LNCaP clone FGC (cell line): ENCODE data around the gene KCNK15.

Source experiments
- DNase-seq: peaks from one replicate; pipeline ENCODE4 v3.0.0-alpha.2; 2011; ENCODE audit warnings: low read depth
- H3K4me3 ChIP-seq: 2 replicates; pipeline ENCODE4 v1.5.1; 2011; ENCODE audit warnings: mild to moderate bottlenecking, low read depth, low read length, control low read depth
- TF ChIP-seq, protein P1 (sequence below): IDR thresholded peaks from 2 replicates; pipeline ENCODE4 v1.5.1; 2012; ENCODE audit warnings: mild to moderate bottlenecking; ENCODE audit not compliant: control insufficient read depth, insufficient read depth; ENCODE audit errors: extremely low read depth

The KCNK15 gene

DNA sequence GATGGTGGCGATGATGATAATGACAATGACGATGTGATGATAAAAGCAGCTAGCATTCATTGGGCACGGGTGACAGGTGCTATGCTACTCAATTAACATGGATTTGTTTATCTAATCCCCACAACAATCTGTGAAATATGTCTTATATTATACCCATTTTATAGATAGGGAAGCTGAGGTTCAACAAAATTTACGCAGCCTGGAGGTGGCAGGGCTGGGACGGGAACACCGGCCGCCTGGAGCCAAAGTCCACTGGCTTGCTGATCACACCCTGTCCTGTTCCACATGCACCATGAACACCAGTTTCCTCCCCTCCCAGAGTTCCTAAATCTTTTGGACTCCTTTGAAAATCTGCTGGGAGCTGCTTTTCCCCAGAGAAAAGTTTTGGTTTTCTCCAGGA is 41.6 kb downstream of the KCNK15 start:
- no peak for DNase-seq
- H3K4me3 ChIP-seq = no peak overlapping the region
- TF ChIP-seq, protein P1, sequence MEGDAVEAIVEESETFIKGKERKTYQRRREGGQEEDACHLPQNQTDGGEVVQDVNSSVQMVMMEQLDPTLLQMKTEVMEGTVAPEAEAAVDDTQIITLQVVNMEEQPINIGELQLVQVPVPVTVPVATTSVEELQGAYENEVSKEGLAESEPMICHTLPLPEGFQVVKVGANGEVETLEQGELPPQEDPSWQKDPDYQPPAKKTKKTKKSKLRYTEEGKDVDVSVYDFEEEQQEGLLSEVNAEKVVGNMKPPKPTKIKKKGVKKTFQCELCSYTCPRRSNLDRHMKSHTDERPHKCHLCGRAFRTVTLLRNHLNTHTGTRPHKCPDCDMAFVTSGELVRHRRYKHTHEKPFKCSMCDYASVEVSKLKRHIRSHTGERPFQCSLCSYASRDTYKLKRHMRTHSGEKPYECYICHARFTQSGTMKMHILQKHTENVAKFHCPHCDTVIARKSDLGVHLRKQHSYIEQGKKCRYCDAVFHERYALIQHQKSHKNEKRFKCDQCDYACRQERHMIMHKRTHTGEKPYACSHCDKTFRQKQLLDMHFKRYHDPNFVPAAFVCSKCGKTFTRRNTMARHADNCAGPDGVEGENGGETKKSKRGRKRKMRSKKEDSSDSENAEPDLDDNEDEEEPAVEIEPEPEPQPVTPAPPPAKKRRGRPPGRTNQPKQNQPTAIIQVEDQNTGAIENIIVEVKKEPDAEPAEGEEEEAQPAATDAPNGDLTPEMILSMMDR = no peak

GRCh38 chr20:44788706-44789456 is 43.2 kb downstream of the KCNK15 start:
- TF ChIP-seq, protein P1 = no peak
- H3K4me3 ChIP-seq = no peak overlapping the region
- no peak for DNase-seq

DNA sequence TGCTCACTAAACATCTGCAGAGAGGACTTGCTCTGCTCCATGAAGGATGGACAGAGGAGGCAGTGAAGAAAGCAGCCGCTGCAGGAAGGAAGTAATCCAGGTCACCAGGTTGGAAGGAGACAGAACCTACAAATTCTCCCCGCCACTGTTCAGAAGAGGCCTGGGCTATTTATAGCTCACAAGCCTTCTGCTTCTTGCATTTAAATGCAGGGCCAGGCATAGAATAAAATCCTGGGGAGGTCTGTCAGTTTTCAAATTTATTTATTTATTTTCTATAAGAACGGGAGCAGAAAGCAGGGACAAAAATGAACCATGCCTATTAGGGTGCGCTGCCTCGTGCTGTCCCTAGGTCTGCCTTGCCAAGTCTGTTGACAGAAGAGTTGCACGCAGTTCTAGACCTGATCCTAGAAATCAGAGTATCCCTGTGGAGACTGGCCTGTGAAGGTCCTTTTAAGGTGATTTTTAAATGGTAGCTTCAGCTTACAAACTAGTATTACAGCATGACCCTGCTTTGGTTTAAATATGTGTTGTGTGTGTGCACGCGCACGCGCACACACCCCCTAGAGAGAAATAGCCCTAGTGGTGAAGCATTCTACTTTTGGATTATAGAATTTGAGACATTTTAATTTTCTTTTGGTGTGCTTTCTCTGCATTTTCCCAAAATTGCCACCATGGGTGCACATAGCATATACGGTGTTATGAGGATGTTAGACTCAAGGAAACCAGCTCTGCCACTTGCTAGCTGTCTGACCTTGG is 45.2 kb downstream of the KCNK15 start:
- no peak overlapping the region for H3K4me3 ChIP-seq
- TF ChIP-seq, protein P1 = no peak
- DNase-seq = no peak

- no peak for DNase-seq
- TF ChIP-seq, protein P1 = no peak
- no peak overlapping the region for H3K4me3 ChIP-seq
Observed at GRCh38 chr20:44792796-44793195, 47.1 kb downstream of the KCNK15 start.

- no peak for DNase-seq
- H3K4me3 ChIP-seq = no peak overlapping the region
- TF ChIP-seq, protein P1 = no peak
Observed at GRCh38 chr20:44795836-44796235, 50.2 kb downstream of the KCNK15 start.

- no peak overlapping the region for H3K4me3 ChIP-seq
- DNase-seq = no peak
- TF ChIP-seq, protein P1 = no peak
Observed at GRCh38 chr20:44796311-44796710, 50.6 kb downstream of the KCNK15 start.
